ENCODE measurements around the gene BICDL2.
"Not testable (repeated sequence)": the region's sequence is repeated elsewhere in the genome, so short reads cannot be mapped to it uniquely, and the experiment has no call there.

The BICDL2 gene

GRCh38 chr16:3072576-3073263, 36.0 kb upstream of the BICDL2 start:
- H3K18ac ChIP-seq (ENCODE audit: low read length); H2BK5ac ChIP-seq (ENCODE audit: low read depth, low read length, poor library complexity); DNase-seq; H3K4me1 ChIP-seq (ENCODE audit: control insufficient read depth in 1 of 2, insufficient read depth in 2 of 2, low read length in 2 of 2); H2AFZ ChIP-seq (ENCODE audit: insufficient read depth, low read length, poor library complexity); H4K91ac ChIP-seq (ENCODE audit: low read depth, low read length); H4K8ac ChIP-seq (ENCODE audit: low read depth, low read length); H3K4me2 ChIP-seq (ENCODE audit: low read length); H4K12ac ChIP-seq (ENCODE audit: low read depth, low read length); H2BK12ac ChIP-seq (ENCODE audit: low read length); H3K9ac ChIP-seq (ENCODE audit: low read length); H2BK120ac ChIP-seq (ENCODE audit: insufficient read depth, low read length, poor library complexity); H2AK5ac ChIP-seq (ENCODE audit: low read length); H3K14ac ChIP-seq (ENCODE audit: low read length); H3K27ac ChIP-seq (ENCODE audit: low read depth, low read length); H3K36me3 ChIP-seq (ENCODE audit: control insufficient read depth in 1 of 2, insufficient read depth in 2 of 2, low read length in 2 of 2); H3K4me3 ChIP-seq (ENCODE audit: low read depth, low read length); H3K27me3 ChIP-seq (ENCODE audit: insufficient read depth, low read length); H3K4ac ChIP-seq (ENCODE audit: low read depth, low read length); H3K79me1 ChIP-seq (ENCODE audit: low read length); H3K23ac ChIP-seq (ENCODE audit: low read length); H3K79me2 ChIP-seq (ENCODE audit: control insufficient read depth, insufficient read depth, low read length, poor library complexity); H3K9me3 ChIP-seq (ENCODE audit: insufficient read depth, low read depth, low read length): not testable (repeated sequence)
- no CpG with 5 or more reads among the region's 18 CpGs for WGBS (ENCODE audit: extremely low coverage, insufficient coverage, insufficient read length)

GRCh38 chr16:3072148-3072547, 35.4 kb upstream of the BICDL2 start:
- not testable (repeated sequence) for H2BK5ac ChIP-seq (ENCODE audit: low read depth, low read length, poor library complexity); H3K27ac ChIP-seq (ENCODE audit: low read depth, low read length); H2BK12ac ChIP-seq (ENCODE audit: low read length); H3K79me2 ChIP-seq (ENCODE audit: control insufficient read depth, insufficient read depth, low read length, poor library complexity); H3K4me1 ChIP-seq (ENCODE audit: control insufficient read depth in 1 of 2, insufficient read depth in 2 of 2, low read length in 2 of 2); H2AK5ac ChIP-seq (ENCODE audit: low read length); H3K14ac ChIP-seq (ENCODE audit: low read length); H4K91ac ChIP-seq (ENCODE audit: low read depth, low read length); H3K4me3 ChIP-seq (ENCODE audit: low read depth, low read length); H3K23ac ChIP-seq (ENCODE audit: low read length); DNase-seq; H2AFZ ChIP-seq (ENCODE audit: insufficient read depth, low read length, poor library complexity); H4K8ac ChIP-seq (ENCODE audit: low read depth, low read length); H4K12ac ChIP-seq (ENCODE audit: low read depth, low read length); H3K79me1 ChIP-seq (ENCODE audit: low read length); H3K36me3 ChIP-seq (ENCODE audit: control insufficient read depth in 1 of 2, insufficient read depth in 2 of 2, low read length in 2 of 2); H3K9me3 ChIP-seq (ENCODE audit: insufficient read depth, low read depth, low read length); H3K4ac ChIP-seq (ENCODE audit: low read depth, low read length); H3K4me2 ChIP-seq (ENCODE audit: low read length); H3K27me3 ChIP-seq (ENCODE audit: insufficient read depth, low read length); H2BK120ac ChIP-seq (ENCODE audit: insufficient read depth, low read length, poor library complexity); H3K9ac ChIP-seq (ENCODE audit: low read length); H3K18ac ChIP-seq (ENCODE audit: low read length)
- WGBS (ENCODE audit: extremely low coverage, insufficient coverage, insufficient read length), result no CpG with 5 or more reads among the region's 4 CpGs

DNA sequence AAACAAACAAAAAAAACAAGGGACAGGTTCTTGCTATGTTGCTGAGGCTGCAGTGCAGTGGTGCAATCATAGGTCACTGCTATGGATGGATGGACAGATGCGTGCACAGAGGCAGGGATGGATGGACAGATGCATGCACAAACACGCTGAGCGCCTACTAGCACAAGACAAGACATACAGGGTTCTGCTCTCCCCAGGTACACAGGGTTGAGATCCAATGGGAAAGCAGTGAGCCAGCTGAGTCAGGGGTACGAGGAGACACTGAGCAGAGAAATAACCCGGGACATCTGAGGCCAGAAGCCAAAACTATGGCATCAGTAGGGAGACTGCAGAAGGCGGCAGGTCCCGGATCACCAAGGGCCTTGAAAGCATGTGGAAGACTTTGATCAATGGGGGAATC, 34.9 kb upstream of the BICDL2 start:
- no CpG with 5 or more reads among the region's 7 CpGs for WGBS (ENCODE audit: extremely low coverage, insufficient coverage, insufficient read length)
- Histone ChIP-seq H3K4me3 (ENCODE audit: low read depth, low read length) (peak overlapping the region; percentile 47), H4K8ac (ENCODE audit: low read depth, low read length) (no peak overlapping the region), H3K27me3 (ENCODE audit: insufficient read depth, low read length) (no peaks in the 10 kb centered on the region), H3K14ac (ENCODE audit: low read length) (no peak overlapping the region), H2BK5ac (ENCODE audit: low read depth, low read length, poor library complexity) (no peak overlapping the region), H4K91ac (ENCODE audit: low read depth, low read length) (no peak overlapping the region), H3K79me1 (ENCODE audit: low read length) (no peaks in the 10 kb centered on the region), H3K4ac (ENCODE audit: low read depth, low read length) (no peak overlapping the region), H3K36me3 (ENCODE audit: control insufficient read depth in 1 of 2, insufficient read depth in 2 of 2, low read length in 2 of 2) (no peaks in the 10 kb centered on the region), H2AK5ac (ENCODE audit: low read length) (no peak overlapping the region), H3K9me3 (ENCODE audit: insufficient read depth, low read depth, low read length) (no peaks in the 10 kb centered on the region), H4K12ac (ENCODE audit: low read depth, low read length) (no peak overlapping the region), H2BK120ac (ENCODE audit: insufficient read depth, low read length, poor library complexity) (no peak overlapping the region), H2AFZ (ENCODE audit: insufficient read depth, low read length, poor library complexity) (no peak overlapping the region), H3K23ac (ENCODE audit: low read length) (no peak overlapping the region), H3K79me2 (ENCODE audit: control insufficient read depth, insufficient read depth, low read length, poor library complexity) (no peaks in the 10 kb centered on the region), H3K4me1 (ENCODE audit: control insufficient read depth in 1 of 2, insufficient read depth in 2 of 2, low read length in 2 of 2) (peaks cover 0 to 3% of the 10 kb centered on the region in 2 experiments), H3K18ac (ENCODE audit: low read length) (no peak overlapping the region), H3K27ac (ENCODE audit: low read depth, low read length) (no peak overlapping the region), H2BK12ac (ENCODE audit: low read length) (no peak overlapping the region), H3K9ac (ENCODE audit: low read length) (no peak overlapping the region), H3K4me2 (ENCODE audit: low read length) (no peak overlapping the region)
- DNase-seq, result no peak

- H2BK5ac ChIP-seq (ENCODE audit: low read depth, low read length, poor library complexity), result no peak overlapping the region
Measured at GRCh38 chr16:3070608-3071111, 33.9 kb upstream of the BICDL2 start.

More at GRCh38 chr16:3070608-3071111, 33.9 kb upstream of the BICDL2 start:
- H3K27ac ChIP-seq (ENCODE audit: low read depth, low read length), result no peak overlapping the region
- H4K8ac ChIP-seq (ENCODE audit: low read depth, low read length), result no peak overlapping the region
- no peak for DNase-seq
- H3K9ac ChIP-seq (ENCODE audit: low read length), result no peak overlapping the region
- no peak overlapping the region for H2AK5ac ChIP-seq (ENCODE audit: low read length)
- no peak overlapping the region for H4K91ac ChIP-seq (ENCODE audit: low read depth, low read length)
- H3K27me3 ChIP-seq (ENCODE audit: insufficient read depth, low read length), result no peaks in the 10 kb centered on the region
- no peak overlapping the region for H3K23ac ChIP-seq (ENCODE audit: low read length)
- H3K79me1 ChIP-seq (ENCODE audit: low read length), result no peaks in the 10 kb centered on the region
- H4K12ac ChIP-seq (ENCODE audit: low read depth, low read length), result no peak overlapping the region
- no peak overlapping the region for H3K4ac ChIP-seq (ENCODE audit: low read depth, low read length)
- H2BK120ac ChIP-seq (ENCODE audit: insufficient read depth, low read length, poor library complexity), result no peak overlapping the region
- no peak overlapping the region for H3K4me2 ChIP-seq (ENCODE audit: low read length)
- H2AFZ ChIP-seq (ENCODE audit: insufficient read depth, low read length, poor library complexity), result no peak overlapping the region
- H3K14ac ChIP-seq (ENCODE audit: low read length), result no peak overlapping the region
- H2BK12ac ChIP-seq (ENCODE audit: low read length), result no peak overlapping the region
- H3K18ac ChIP-seq (ENCODE audit: low read length), result no peak overlapping the region
- H3K4me3 ChIP-seq (ENCODE audit: low read depth, low read length), result no peak overlapping the region
- H3K36me3 ChIP-seq (ENCODE audit: control insufficient read depth in 1 of 2, insufficient read depth in 2 of 2, low read length in 2 of 2), result no peaks in the 10 kb centered on the region
- WGBS (ENCODE audit: extremely low coverage, insufficient coverage, insufficient read length), result no CpG with 5 or more reads among the region's 9 CpGs
- H3K9me3 ChIP-seq (ENCODE audit: insufficient read depth, low read depth, low read length), result no peaks in the 10 kb centered on the region
- H3K4me1 ChIP-seq (ENCODE audit: control insufficient read depth in 1 of 2, insufficient read depth in 2 of 2, low read length in 2 of 2), result no peaks in the 10 kb centered on the region
- no peaks in the 10 kb centered on the region for H3K79me2 ChIP-seq (ENCODE audit: control insufficient read depth, insufficient read depth, low read length, poor library complexity)

All from trophoblast cell (in vitro differentiated cells and primary cell).